Stimulated activated naive B cell treated with anti-CD40 and anti-IgM and Interleukin-4, amounts not matched to agents 10 μg/mL and 1 μg/mL and 100 μg/mL, for 72 hours (primary cell): ENCODE measurements around the gene WNT10A.
"Not testable (repeated sequence)": the region's sequence is repeated elsewhere in the genome, so short reads cannot be mapped to it uniquely, and the experiment has no call there.

Experiments used
- ATAC-seq, 2 donors: fragments of 150-1000 bp; cut with Tn5 transposase; replicated peaks; 2 replicates each; pipeline ENCODE4 v1.10.0; 2021; ENCODE audit warnings: moderate library complexity in 1 of 2
- DNase-seq: peaks from one replicate; pipeline ENCODE4 v3.0.0; 2021
- H3K27ac Mint-ChIP-seq: one replicate; pipeline ENCODE4 v1.8.0; 2022; ENCODE audit warnings: mild to moderate bottlenecking, mixed read lengths
- H3K27me3 Mint-ChIP-seq, 2 donors: one replicate each; pipeline ENCODE4 v1.8.0; 2022; ENCODE audit warnings: mixed read lengths in 2 of 2
- H3K36me3 Mint-ChIP-seq, 2 donors: one replicate each; pipeline ENCODE4 v1.8.0; 2022; ENCODE audit warnings: mixed read lengths in 2 of 2, mild to moderate bottlenecking in 1 of 2
- H3K4me1 Mint-ChIP-seq, 2 donors: one replicate each; pipeline ENCODE4 v1.8.0; 2022; ENCODE audit warnings: mixed read lengths in 2 of 2, mild to moderate bottlenecking in 1 of 2
- H3K4me3 Mint-ChIP-seq, 2 donors: one replicate each; pipeline ENCODE4 v1.8.0; 2022; ENCODE audit warnings: mild to moderate bottlenecking in 2 of 2, mixed read lengths in 2 of 2, moderate library complexity in 1 of 2
- H3K9me3 Mint-ChIP-seq, 2 donors: one replicate each; pipeline ENCODE4 v1.8.0; 2022; ENCODE audit warnings: mixed read lengths in 2 of 2, mild to moderate bottlenecking in 1 of 2

The WNT10A gene

GRCh38 chr2:218880102-218880858 lies at the start of gene WNT10A:
WNT10A (plus strand) TSS chr2:218880852; CDS start chr2:218880996, 144 bp downstream.
- DNase-seq (peak; percentile 72), ATAC-seq (peak; percentile 80 to 85)
- peak within 1 kb of the TSS; percentile 91 for H3K27ac Mint-ChIP-seq
- H3K4me1 Mint-ChIP-seq: peaks cover 49 to 76% of the 10 kb centered on the region in 2 donors
- H3K9me3 Mint-ChIP-seq: no peaks in the 10 kb centered on the region
- H3K27me3 Mint-ChIP-seq: peaks cover 0 to 11% of the 10 kb centered on the region in 2 donors
- peaks cover 0 to 1% of the 10 kb centered on the region in 2 donors for H3K36me3 Mint-ChIP-seq
- peak within 1 kb of the TSS; percentile 83 to 92 for H3K4me3 Mint-ChIP-seq

- H3K27me3 Mint-ChIP-seq: peaks cover 58 to 72% of the 10 kb centered on the region in 2 donors
- H3K27ac Mint-ChIP-seq: no peak within 1 kb of the TSS
Measured at GRCh38 chr2:218831378-218831990, 49.2 kb upstream of the WNT10A start, which contains the start of gene PRKAG3. PRKAG3 (minus strand) TSS chr2:218831803.

GRCh38 chr2:218832081-218832480 lies 48.6 kb upstream of the WNT10A start:
- Mint-ChIP-seq H3K27me3 (peaks cover 52 to 70% of the 10 kb centered on the region in 2 donors), H3K36me3 (no peaks in the 10 kb centered on the region), H3K27ac (no peak overlapping the region), H3K9me3 (no peaks in the 10 kb centered on the region), H3K4me3 (no peak overlapping the region), H3K4me1 (peaks cover 0 to 2% of the 10 kb centered on the region in 2 donors)
- DNase-seq: no peak
- no peak for ATAC-seq

More at GRCh38 chr2:218831378-218831990, 49.2 kb upstream of the WNT10A start, which contains the start of gene PRKAG3:
- ATAC-seq: no peak
- no peaks in the 10 kb centered on the region for H3K9me3 Mint-ChIP-seq
- no peaks in the 10 kb centered on the region for H3K36me3 Mint-ChIP-seq
- H3K4me3 Mint-ChIP-seq: no peak within 1 kb of the TSS
- peaks cover 0 to 4% of the 10 kb centered on the region in 2 donors for H3K4me1 Mint-ChIP-seq
- DNase-seq: no peak

GRCh38 chr2:218832520-218832919 lies 48.1 kb upstream of the WNT10A start:
- ATAC-seq (no peak), DNase-seq (no peak)
- H3K9me3 Mint-ChIP-seq: peaks cover 0 to 2% of the 10 kb centered on the region in 2 donors
- H3K27ac Mint-ChIP-seq: no peak overlapping the region
- H3K36me3 Mint-ChIP-seq: no peaks in the 10 kb centered on the region
- no peak overlapping the region for H3K4me3 Mint-ChIP-seq
- H3K27me3 Mint-ChIP-seq: peaks cover 50 to 70% of the 10 kb centered on the region in 2 donors
- H3K4me1 Mint-ChIP-seq: peaks cover 0 to 2% of the 10 kb centered on the region in 2 donors

GRCh38 chr2:218833023-218833609 lies 47.5 kb upstream of the WNT10A start:
- ATAC-seq: no peak
- H3K4me1 Mint-ChIP-seq: peaks cover 0 to 2% of the 10 kb centered on the region in 2 donors
- H3K9me3 Mint-ChIP-seq: peaks cover 5% of the 10 kb centered on the region in 2 donors
- DNase-seq: no peak
- H3K4me3 Mint-ChIP-seq: no peak overlapping the region
- H3K27me3 Mint-ChIP-seq: peaks cover 52 to 70% of the 10 kb centered on the region in 2 donors
- no peak overlapping the region for H3K27ac Mint-ChIP-seq
- H3K36me3 Mint-ChIP-seq: no peaks in the 10 kb centered on the region

- H3K9me3 Mint-ChIP-seq: peaks cover 5 to 6% of the 10 kb centered on the region in 2 donors
- H3K4me3 Mint-ChIP-seq: no peak overlapping the region
- no peaks in the 10 kb centered on the region for H3K36me3 Mint-ChIP-seq
- peaks cover 0 to 2% of the 10 kb centered on the region in 2 donors for H3K4me1 Mint-ChIP-seq
- ATAC-seq: no peak
- DNase-seq: no peak
- no peak overlapping the region for H3K27ac Mint-ChIP-seq
- H3K27me3 Mint-ChIP-seq: peaks cover 54 to 73% of the 10 kb centered on the region in 2 donors
Measured at GRCh38 chr2:218834685-218835084, 46.0 kb upstream of the WNT10A start.

- H3K27me3 Mint-ChIP-seq: peaks cover 31 to 67% of the 10 kb centered on the region in 2 donors
- no peak overlapping the region for H3K27ac Mint-ChIP-seq
- no peaks in the 10 kb centered on the region for H3K4me1 Mint-ChIP-seq
- peaks cover 6 to 8% of the 10 kb centered on the region in 2 donors for H3K9me3 Mint-ChIP-seq
- DNase-seq (no peak), ATAC-seq (no peak)
- H3K4me3 Mint-ChIP-seq: no peak overlapping the region
- no peaks in the 10 kb centered on the region for H3K36me3 Mint-ChIP-seq
Measured at GRCh38 chr2:218837495-218837894, 43.2 kb upstream of the WNT10A start.

- Mint-ChIP-seq H3K4me3 (no peak overlapping the region), H3K27me3 (peaks cover 27 to 68% of the 10 kb centered on the region in 2 donors), H3K27ac (no peak overlapping the region), H3K9me3 (peaks cover 9 to 11% of the 10 kb centered on the region in 2 donors), H3K36me3 (peaks cover 0 to 2% of the 10 kb centered on the region in 2 donors), H3K4me1 (no peaks in the 10 kb centered on the region)
- DNase-seq: no peak
- no peak for ATAC-seq
Measured at GRCh38 chr2:218839430-218839829, 41.2 kb upstream of the WNT10A start.

GRCh38 chr2:218839888-218840287 lies 40.8 kb upstream of the WNT10A start:
- no peak for ATAC-seq
- peaks cover 0 to 3% of the 10 kb centered on the region in 2 donors for H3K36me3 Mint-ChIP-seq
- H3K4me1 Mint-ChIP-seq: no peaks in the 10 kb centered on the region
- no peak for DNase-seq
- peaks cover 24 to 64% of the 10 kb centered on the region in 2 donors for H3K27me3 Mint-ChIP-seq
- H3K27ac Mint-ChIP-seq: no peak overlapping the region
- H3K4me3 Mint-ChIP-seq: no peak overlapping the region
- H3K9me3 Mint-ChIP-seq: peaks cover 10 to 11% of the 10 kb centered on the region in 2 donors

GRCh38 chr2:218844334-218844733 lies 36.3 kb upstream of the WNT10A start:
- not testable (repeated sequence) for H3K4me1 Mint-ChIP-seq, ATAC-seq, H3K27ac Mint-ChIP-seq, DNase-seq, H3K36me3 Mint-ChIP-seq, H3K4me3 Mint-ChIP-seq, H3K9me3 Mint-ChIP-seq
- H3K27me3 Mint-ChIP-seq: peaks cover 10 to 38% of the 10 kb centered on the region in 2 donors

GRCh38 chr2:218846963-218847362 lies 33.7 kb upstream of the WNT10A start:
- not testable (repeated sequence) for H3K4me3 Mint-ChIP-seq, ATAC-seq, H3K27ac Mint-ChIP-seq, H3K4me1 Mint-ChIP-seq, H3K36me3 Mint-ChIP-seq, DNase-seq, H3K9me3 Mint-ChIP-seq
- H3K27me3 Mint-ChIP-seq: peaks cover 22 to 33% of the 10 kb centered on the region in 2 donors

- Mint-ChIP-seq H3K4me3 (no peak overlapping the region), H3K36me3 (no peaks in the 10 kb centered on the region), H3K4me1 (peaks cover 4 to 9% of the 10 kb centered on the region in 2 donors), H3K27ac (no peak overlapping the region), H3K27me3 (peaks cover 37 to 38% of the 10 kb centered on the region in 2 donors), H3K9me3 (no peaks in the 10 kb centered on the region)
- ATAC-seq (no peak), DNase-seq (no peak)
Measured at GRCh38 chr2:218849721-218850120, 30.9 kb upstream of the WNT10A start.

GRCh38 chr2:218850796-218851195 lies 29.9 kb upstream of the WNT10A start:
- Mint-ChIP-seq H3K36me3 (no peaks in the 10 kb centered on the region), H3K9me3 (no peaks in the 10 kb centered on the region), H3K27me3 (peaks cover 48 to 49% of the 10 kb centered on the region in 2 donors), H3K4me1 (peaks cover 7 to 9% of the 10 kb centered on the region in 2 donors), H3K27ac (no peak overlapping the region), H3K4me3 (no peak overlapping the region)
- ATAC-seq (no peak), DNase-seq (no peak)

GRCh38 chr2:218851286-218851685 lies 29.4 kb upstream of the WNT10A start:
- Mint-ChIP-seq H3K4me1 (peaks cover 7 to 9% of the 10 kb centered on the region in 2 donors), H3K27ac (no peak overlapping the region), H3K9me3 (no peaks in the 10 kb centered on the region), H3K4me3 (no peak overlapping the region), H3K36me3 (no peaks in the 10 kb centered on the region), H3K27me3 (peaks cover 53 to 54% of the 10 kb centered on the region in 2 donors)
- DNase-seq (no peak), ATAC-seq (no peak)
